A549 treated with Hydrocortisone at 1 μM for 4 hours (cell line): ENCODE measurements around the gene PCDH18. TPM values are rescaled to one million over a fixed set of nuclear protein-coding genes. Genes with fewer than 3 reads are reported as not detected.

Experiments used
- total RNA-seq: library from RNA; stranded (reverse); fragments of 200-300 nt; extraction: Qiagen RNA extraction; gene quantifications from 5 replicates; pipeline ENCODE4 v1.2.3, GENCODE V29; 2022

The PCDH18 gene
- total RNA-seq, result not detected in 5 replicates

GRCh38 chr4:137531986-137532868, at the start of gene PCDH18:
PCDH18 (minus strand) TSS chr4:137532494; CDS start chr4:137532088, 406 bp downstream.

